ENCODE results near the gene PNPLA1.

Gene PNPLA1

GRCh38 chr6:36247693-36248092, 22.2 kb upstream of the PNPLA1 start:
- DNase-seq: no peak

GRCh38 chr6:36248980-36249379, 20.9 kb upstream of the PNPLA1 start:
- no peak for DNase-seq

DNA sequence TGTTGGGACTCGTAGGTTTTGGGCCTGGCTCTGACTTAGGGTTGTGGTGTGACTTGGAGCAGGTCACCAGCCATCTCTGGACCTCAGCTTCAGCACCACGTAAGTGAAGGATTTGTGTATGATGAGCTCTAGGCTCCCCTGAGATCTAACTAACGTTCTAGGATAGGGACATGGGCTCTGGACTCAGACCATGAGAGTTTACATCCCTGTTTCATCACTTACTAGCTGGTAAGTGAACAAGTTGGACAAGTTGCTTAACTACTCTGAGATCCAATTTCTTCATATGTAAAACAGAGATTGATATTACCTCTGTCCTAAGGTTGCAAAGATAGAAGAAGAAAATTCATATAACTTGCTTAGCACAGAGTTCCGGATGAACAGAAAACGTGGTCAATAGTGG, 20.3 kb upstream of the PNPLA1 start:
- DNase-seq: no peak

GRCh38 chr6:36252005-36252404, 17.9 kb upstream of the PNPLA1 start:
- no peak for DNase-seq

- DNase-seq: no peak
Observed at GRCh38 chr6:36263390-36264000, 6.4 kb upstream of the PNPLA1 start.

- no peak for DNase-seq
Observed at GRCh38 chr6:36265744-36266143, 4.1 kb upstream of the PNPLA1 start.

DNA sequence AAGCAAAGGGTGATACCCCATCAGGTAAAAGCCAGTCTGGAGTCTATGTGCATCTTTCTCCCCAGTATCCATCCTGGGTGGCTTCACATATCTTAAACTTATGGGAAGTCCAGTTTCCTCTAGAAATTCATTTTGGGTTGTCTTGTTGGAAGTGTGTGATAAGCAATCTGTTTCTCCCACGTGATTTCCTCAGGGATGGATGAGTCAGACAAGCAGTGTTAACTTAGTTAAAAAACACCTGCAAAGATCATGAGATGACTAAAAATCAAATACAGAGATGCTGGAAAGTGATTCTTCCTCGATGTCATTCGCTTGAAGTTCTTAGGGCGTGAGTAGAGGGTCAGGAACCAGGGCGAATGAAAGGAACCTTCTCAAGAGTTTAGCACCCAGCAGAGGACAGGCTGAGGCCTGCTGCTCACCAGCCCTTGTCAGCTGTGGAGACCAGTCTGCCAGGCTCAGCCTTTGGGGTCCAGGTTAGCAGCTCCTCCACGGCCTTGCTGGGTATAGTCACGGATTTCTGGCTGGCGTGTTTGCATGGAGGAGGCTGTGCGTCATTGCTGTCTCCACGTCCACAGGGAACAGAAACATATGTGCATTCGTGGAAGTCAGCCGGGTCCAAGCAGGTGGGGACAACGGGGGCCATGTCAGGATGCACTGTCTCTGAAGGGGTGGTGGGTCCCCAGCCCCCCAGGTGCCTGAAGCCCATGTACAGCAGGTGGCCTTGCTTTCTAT, 2.8 kb upstream of the PNPLA1 start:
- no peak for DNase-seq

DNA sequence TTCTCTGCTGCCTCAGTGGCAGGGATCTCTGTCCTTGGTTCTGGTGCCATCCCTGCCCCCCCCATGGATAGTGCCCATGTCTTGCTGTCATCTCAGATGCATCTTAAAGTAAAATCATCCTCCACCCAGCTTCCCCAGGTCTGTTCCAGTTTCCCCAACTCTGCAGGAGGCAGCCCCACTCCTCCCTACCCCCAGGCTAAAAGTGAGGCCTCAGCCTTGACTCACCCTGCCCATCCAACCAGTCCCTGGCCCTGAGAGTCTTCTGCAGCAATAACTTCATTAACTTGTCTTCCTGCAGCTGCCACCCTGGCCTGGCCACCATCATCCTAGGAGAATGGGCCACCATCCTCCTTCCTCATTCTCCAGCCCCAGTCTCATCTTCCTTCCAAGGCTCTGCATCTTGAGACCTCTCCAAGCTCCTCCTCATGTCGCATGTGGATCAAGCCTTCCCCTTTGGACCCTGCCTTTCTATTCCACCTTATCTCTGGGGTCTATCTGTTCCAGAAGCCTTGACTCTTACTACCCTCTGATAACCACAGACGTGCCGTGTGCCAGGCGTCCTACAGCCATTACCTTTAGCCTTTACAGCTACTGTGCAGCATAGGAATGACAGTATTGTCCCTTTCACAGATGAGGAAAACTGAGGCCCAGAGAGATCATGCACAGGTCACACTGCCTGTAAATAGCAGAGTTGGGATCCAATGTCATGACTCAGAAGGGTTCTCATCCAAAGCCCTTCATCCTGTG, 2.0 kb upstream of the PNPLA1 start:
- DNase-seq: no peak

DNA sequence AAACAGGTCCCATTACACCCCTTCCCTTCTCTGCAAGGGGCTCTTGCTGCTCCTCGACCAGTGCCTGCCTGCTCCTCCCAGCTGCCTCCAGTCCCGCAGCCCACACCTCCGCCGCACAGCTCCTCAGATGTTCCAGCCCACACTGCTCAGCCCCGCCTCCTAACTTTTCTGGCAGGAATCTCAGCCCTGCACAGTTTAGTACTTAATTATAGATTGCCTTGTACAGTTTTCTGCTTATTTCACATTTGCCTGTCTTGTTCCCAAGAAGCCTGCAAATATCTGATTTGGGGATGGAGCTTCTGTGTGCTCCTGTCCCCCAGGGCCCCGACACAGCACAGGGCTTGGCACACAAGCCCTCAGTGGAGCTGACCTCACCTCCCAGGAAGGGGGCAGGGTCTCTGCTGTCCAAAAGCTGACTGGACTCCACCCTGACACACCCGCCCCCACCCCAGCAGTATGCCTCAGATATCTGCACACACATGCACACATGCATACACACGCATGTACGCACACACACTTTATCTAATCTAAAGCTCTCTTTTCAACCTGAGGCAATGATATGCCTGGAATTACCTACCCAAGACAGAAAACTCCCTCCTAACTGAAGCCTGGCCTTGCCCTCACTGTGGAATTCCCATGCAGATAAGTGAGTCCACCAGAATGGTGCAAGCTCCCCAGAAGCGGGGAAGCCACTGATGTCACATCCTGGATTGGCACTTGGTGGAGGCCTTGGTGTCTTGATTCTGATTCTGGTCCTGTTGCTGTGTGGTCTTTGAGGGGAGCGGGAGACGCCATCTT, 1.2 kb upstream of the PNPLA1 start:
- DNase-seq: no peak

DNA sequence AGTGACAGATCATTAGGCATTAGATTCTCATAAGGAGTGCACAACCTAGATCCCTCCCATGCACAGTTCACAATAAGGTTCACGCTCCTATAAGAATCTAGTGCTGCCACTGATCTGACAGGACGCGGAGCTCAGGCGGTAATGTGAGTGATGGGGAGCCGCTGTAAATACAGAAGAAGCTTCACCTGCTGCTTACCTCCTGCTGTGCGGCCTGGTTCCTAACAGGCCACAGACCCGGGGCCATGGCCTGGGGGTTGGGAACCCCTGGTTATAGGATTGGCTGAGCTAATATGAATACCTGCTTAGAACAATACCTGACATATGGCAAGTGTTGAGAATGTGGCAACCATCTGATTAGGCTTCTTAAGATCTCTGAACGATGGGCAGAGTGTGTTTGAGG, 2.4 kb downstream of the PNPLA1 start:
- no peak for DNase-seq

DNA sequence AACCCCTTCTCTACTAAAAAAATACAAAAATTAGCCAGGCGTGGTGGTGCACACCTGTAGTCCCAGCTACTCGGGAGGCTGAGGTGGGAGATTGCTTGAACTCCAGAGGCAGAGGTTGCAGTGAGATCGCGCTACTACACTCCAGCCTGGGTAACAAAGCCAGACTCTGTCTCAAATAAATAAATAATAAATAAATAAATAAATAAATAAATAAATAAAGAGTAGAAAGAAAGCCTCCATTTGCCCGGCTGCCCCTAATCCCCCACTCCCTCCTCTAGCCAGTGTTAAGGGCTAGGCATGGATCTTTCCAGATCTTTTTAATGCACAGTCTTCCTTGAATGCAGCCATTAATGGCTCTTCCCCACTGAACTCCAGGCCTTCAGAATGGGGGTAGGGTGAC, 3.2 kb downstream of the PNPLA1 start:
- DNase-seq: no peak

DNA sequence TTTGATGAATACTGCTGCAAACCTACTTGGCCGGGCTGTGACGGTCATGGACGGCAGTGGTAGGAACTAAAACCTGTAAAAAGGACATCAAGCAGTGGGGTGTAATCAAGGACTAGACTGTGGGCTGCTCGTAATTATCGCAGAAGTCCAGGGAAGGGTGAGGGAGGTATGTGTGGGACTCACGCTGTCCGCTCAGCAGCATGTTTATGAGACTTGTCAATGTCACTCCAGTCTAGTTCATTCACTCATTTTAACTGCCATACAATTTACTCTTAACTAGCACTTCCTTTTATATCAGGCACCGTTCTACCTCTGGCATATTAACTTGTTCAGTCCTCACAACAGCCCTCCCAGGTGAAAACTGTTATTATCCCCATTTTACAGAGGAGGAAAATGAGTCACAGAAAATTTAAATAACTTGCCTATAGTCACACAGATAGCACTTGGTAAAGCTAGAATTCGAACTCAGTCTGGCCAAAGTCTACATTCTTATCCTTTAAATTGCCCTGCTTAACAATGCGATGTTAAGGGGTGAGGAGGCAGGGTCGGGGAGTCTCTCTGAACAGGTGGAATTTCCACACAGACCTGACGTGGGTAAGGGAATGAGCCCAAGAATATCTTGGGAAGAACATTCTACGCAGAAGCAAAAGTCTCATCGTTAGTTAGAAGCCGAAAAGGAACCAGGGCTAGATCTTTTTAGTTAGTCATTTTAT, 4.1 kb downstream of the PNPLA1 start:
- no peak for DNase-seq

DNA sequence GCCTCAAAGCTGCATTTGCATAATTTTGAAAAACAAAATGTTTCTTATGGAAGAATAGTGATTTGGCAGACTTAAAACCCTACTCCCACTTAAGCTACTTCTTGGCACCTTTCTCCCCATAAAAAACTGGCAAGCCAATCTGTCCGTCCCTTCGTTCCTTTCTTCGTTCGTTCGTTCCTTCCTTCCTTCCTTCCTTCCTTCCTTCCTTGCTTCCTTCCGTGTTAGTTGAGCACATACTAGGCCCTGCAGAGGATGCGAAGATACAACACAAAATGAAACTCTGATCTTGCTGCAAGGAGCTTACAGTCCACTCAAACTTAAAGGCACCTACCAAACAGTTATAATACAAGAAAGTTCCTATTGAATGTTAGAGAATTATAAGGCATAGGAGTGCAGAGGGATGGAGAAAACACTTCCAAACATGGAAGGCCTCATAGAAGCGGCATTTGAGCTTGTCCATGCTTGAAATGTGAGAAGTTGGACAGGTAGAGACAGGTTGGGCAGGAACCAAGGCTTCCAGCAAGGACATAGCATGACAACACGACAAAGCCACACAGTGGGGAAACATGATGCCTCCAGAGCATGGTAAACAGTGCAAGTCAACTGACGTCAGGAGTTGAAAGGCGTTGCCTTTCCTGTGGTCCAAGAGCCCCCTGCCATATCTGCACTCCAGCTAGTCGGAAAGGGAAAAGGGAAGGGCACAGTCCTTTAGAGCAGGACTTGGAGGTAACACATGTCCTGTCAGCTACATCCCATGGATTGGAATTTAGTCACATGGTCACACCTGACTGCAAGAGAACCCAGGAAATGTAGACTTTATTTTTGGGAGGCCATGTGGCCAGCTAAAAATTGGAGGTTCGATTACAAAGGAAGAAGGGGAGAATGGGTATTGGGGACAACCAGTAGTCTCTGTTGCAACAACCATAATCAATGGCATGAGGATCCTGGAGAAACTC, 7.0 kb downstream of the PNPLA1 start:
- DNase-seq: no peak

- DNase-seq: no peak
Observed at GRCh38 chr6:36277946-36278470, 8.1 kb downstream of the PNPLA1 start.

DNA sequence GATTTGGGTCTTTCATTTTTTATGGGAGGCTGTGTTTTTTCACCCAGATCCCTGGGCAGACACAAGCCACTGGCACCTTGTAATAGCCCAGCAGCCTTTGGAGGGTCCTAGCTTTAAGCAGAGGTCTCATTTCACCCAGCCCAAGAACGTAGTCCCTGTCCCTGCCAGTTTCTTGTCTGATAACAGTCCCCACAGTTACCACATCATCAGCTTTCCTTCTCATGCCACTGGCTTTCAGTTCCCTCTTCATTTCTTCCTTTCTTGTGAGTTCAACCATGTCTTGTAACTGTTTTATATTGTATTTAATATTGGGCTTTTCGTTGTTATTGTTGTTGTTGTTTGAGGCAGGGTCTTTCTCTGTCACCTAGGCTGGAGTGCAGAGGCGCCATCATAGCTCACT, 10.6 kb downstream of the PNPLA1 start:
- no peak for DNase-seq

DNA sequence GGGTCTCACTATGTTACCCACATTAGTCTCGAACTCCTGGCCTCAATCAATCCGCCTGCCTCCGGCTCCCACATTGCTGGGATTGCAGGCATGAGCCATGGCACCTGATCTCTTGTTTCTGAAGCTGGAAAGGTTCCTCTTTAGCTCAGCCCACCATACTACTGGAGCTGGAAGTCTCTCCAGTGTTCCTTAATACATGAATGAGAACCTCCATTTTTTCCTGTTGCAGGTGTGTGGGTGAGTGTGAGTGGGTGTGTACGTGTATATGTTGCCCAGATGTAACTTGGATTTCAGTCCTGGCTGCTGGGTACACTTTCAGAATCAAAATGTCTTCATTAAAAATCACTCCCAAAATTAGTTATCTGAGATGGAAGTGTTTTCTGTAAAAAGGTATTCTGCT, 11.1 kb downstream of the PNPLA1 start:
- no peak for DNase-seq

GRCh38 chr6:36283608-36284007, 13.7 kb downstream of the PNPLA1 start:
- no peak for DNase-seq

DNA sequence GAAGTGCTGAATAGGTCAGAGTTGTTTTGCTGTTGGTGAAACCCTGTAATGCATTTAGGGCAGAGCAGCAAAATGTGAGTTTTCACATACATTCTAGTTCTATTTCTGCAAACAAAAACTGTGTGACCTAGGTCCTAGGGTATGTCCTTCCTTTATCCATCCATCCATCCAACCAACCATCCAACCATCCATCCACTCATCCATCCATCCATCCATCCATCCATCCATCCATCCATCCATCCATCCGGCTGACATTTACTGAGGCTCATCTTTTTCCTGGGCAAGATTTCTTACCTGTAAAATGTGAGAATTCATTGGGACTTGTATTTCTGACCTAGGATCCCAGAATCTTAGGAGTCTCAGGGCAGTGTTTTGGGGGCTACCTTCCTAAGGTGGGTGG, 14.5 kb downstream of the PNPLA1 start:
- no peak for DNase-seq

- DNase-seq: no peak
Observed at GRCh38 chr6:36285187-36285671, 15.4 kb downstream of the PNPLA1 start.

- DNase-seq: no peak
Observed at GRCh38 chr6:36285797-36286196, 15.9 kb downstream of the PNPLA1 start.

DNA sequence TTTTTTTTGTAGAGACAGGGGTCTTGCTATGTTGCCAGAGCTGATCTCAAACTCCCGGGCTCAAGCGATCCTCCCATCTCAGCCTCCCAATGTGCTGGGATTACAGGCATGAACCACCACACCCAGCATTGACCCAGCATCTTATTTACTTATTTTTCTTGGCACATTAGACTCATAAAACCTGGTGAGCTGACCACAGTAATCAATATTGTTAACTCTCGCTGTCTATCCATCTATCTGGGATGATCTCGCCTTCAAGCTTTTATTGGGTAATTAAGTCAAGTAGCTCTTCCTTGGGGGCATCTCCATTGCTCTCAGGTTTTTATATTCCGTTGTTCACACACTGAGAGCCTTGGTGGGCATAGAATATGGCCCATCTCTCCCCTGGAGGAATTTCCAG, 17.0 kb downstream of the PNPLA1 start:
- DNase-seq: no peak
